HG03045 (cell line): Measurements from ENCODE around the gene SARS2.
A peak's percentile ranks its signal among the peaks of the same experiment; 100 is the strongest.

Experiments
- ATAC-seq: cut with Tn5 transposase; IDR thresholded peaks from one replicate; pipeline ENCODE4 v1.9.1; 2021; ENCODE audit warnings: mild to moderate bottlenecking, moderate library complexity; ENCODE audit not compliant: unreplicated experiment

Gene SARS2

GRCh38 chr19:38919837-38920601 lies 10.5 kb downstream of the SARS2 start:
- no peak for ATAC-seq

- ATAC-seq: no peak
Observed at GRCh38 chr19:38918526-38918925, 12.0 kb downstream of the SARS2 start.

- ATAC-seq: no peak
Observed at GRCh38 chr19:38917921-38918491, 12.6 kb downstream of the SARS2 start.

GRCh38 chr19:38917516-38917915 lies 13.0 kb downstream of the SARS2 start:
- ATAC-seq: no peak

- no peak for ATAC-seq
Observed at GRCh38 chr19:38915329-38916321, 14.9 kb downstream of the SARS2 start.

- no peak for ATAC-seq
Observed at GRCh38 chr19:38913958-38914357, 16.6 kb downstream of the SARS2 start.

- ATAC-seq: no peak
Observed at GRCh38 chr19:38912600-38913514, 17.7 kb downstream of the SARS2 start.

GRCh38 chr19:38911388-38912001 lies 19.1 kb downstream of the SARS2 start:
- ATAC-seq: no peak

GRCh38 chr19:38910488-38910887 lies 20.1 kb downstream of the SARS2 start:
- ATAC-seq: no peak

GRCh38 chr19:38908911-38909310 lies 21.7 kb downstream of the SARS2 start:
- ATAC-seq: no peak

GRCh38 chr19:38907670-38908069 lies 22.9 kb downstream of the SARS2 start:
- no peak for ATAC-seq

- ATAC-seq: no peak
Observed at GRCh38 chr19:38907227-38907626, 23.3 kb downstream of the SARS2 start.

- no peak for ATAC-seq
Observed at GRCh38 chr19:38905620-38906019, 24.9 kb downstream of the SARS2 start.

- ATAC-seq: no peak
Observed at GRCh38 chr19:38904581-38905539, 25.7 kb downstream of the SARS2 start.

GRCh38 chr19:38901683-38902082 lies 28.9 kb downstream of the SARS2 start:
- no peak for ATAC-seq

- ATAC-seq: no peak
Observed at GRCh38 chr19:38900743-38901190, 29.8 kb downstream of the SARS2 start.

- ATAC-seq: no peak
Observed at GRCh38 chr19:38900202-38900629, 30.3 kb downstream of the SARS2 start.

GRCh38 chr19:38899447-38900201 lies 30.9 kb downstream of the SARS2 start, which contains the start of the genes NFKBIB and SIRT2:
TSS of gene NFKBIB (plus strand) at chr19:38899969. CDS start at chr19:38900033, 64 bp downstream.
TSS of gene SIRT2 (minus strand) at chr19:38899618. CDS start at chr19:38899521, 97 bp downstream.
- peak; percentile 90 for ATAC-seq
